ENCODE results near the gene SORCS1.

The SORCS1 gene

DNA sequence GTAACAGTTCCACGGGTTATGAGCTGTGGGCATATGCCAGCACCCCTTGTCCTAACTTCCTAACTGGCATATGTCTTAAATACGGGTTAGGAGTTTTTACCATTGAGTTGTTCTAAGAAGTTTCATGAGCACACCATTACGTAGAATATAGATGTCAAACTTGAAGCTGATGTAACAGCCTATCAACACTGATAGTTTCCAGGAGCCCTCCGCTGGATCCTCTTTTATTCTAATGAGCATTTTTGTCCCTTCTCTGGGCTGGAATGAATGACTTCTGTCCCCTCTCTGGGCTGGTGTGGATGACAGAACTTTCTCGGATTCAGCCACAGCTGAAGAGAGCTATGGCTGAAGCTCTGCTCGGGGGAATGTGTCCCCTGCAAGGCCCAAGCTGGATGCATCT lies 256.3 kb downstream of the SORCS1 start:
- no peak for DNase-seq (ENCODE audit: extremely low read depth in 1 of 2, low read depth in 1 of 2)

- DNase-seq (ENCODE audit: extremely low read depth in 1 of 2, low read depth in 1 of 2) = no peak
These were observed 260.3 kb downstream of the SORCS1 start for GRCh38 chr10:106904209-106904608.

GRCh38 chr10:106903180-106903579 lies 261.3 kb downstream of the SORCS1 start:
- no peak for DNase-seq (ENCODE audit: extremely low read depth in 1 of 2, low read depth in 1 of 2)

GRCh38 chr10:106900016-106900652 lies 264.4 kb downstream of the SORCS1 start:
- DNase-seq (ENCODE audit: extremely low read depth in 1 of 2, low read depth in 1 of 2) = no peak

GRCh38 chr10:106898446-106898845 lies 266.1 kb downstream of the SORCS1 start:
- no peak for DNase-seq (ENCODE audit: extremely low read depth in 1 of 2, low read depth in 1 of 2)

GRCh38 chr10:106897719-106898118 lies 266.8 kb downstream of the SORCS1 start:
- no peak for DNase-seq (ENCODE audit: extremely low read depth in 1 of 2, low read depth in 1 of 2)

- DNase-seq (ENCODE audit: extremely low read depth in 1 of 2, low read depth in 1 of 2) = no peak
These were observed 269.8 kb downstream of the SORCS1 start for GRCh38 chr10:106894692-106895091.

DNA sequence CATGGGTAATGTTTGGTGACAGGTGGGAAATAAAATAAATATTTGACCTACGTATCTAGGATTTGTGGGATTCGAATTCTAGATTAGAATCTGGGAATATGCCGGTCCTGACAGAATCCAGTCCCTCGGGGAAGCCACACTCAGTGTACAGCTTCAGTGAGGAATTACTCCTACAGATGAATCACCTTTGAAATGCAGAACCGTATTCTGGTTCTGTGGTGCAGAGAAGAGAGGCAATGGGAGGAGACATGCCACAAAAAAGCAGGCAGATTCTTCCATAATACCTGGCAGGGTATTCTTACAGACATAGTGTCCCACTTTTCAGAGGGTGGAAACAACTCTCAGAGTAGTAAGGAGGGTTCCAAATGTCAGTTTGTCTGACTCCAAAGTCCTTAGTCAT lies 286.9 kb downstream of the SORCS1 start:
- no peak for DNase-seq (ENCODE audit: extremely low read depth in 1 of 2, low read depth in 1 of 2)

DNA sequence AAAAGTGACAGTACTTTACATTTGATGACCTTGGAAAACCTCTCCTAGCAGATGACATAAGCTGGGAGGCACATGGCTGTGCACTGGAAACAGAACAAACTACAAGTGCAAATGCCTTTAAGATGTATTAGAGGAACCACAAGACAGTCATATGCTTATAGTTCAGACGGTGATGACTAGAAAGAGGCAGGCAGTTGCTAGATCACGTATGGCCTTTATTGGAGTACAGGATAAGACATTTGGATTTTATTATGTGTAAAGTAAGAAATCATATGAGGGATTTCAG lies 290.0 kb downstream of the SORCS1 start:
- no peak for DNase-seq (ENCODE audit: extremely low read depth in 1 of 2, low read depth in 1 of 2)

DNA sequence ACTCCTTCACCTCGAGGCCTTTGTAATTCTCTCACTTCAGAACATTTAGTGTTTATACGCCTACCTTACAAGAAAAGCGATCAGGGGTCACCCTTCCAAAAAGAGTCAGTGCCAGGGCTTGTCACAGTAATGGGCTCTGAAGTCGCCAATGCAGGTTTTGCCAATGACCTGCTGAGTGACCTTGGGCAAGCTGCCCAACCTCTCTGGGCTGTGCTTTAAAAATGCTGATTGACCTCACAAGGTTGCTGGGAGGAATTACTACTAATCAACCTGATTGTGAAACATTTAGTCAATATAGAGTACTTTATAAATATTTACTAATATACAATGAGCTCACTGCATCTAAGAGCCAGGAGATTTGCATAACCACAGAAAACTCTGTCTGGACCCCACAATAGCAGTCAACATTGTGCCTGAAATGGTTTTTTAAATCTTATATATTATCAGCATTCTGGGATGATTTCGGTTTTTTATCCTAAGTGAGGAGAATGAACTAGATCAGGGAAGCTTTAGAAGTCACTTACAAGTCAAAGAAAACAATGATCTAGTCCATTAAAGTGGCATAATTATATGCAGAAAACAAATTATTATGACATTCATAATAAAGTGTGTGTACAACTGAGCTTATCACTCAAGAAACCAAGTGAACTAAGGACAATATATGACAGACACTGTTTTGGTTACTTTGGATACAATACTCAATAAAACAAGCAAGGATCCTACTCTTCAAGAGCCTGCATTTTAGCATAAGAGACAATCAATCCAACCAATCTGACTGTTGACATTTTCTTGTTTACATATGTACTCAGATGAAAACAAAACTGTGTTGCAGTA lies 290.5 kb downstream of the SORCS1 start:
- DNase-seq (ENCODE audit: extremely low read depth in 1 of 2, low read depth in 1 of 2) = no peak

GRCh38 chr10:106872176-106872575 lies 292.3 kb downstream of the SORCS1 start:
- DNase-seq (ENCODE audit: extremely low read depth in 1 of 2, low read depth in 1 of 2) = no peak

- no peak for DNase-seq (ENCODE audit: extremely low read depth in 1 of 2, low read depth in 1 of 2)
These were observed 298.2 kb downstream of the SORCS1 start for GRCh38 chr10:106866244-106866845.

DNA sequence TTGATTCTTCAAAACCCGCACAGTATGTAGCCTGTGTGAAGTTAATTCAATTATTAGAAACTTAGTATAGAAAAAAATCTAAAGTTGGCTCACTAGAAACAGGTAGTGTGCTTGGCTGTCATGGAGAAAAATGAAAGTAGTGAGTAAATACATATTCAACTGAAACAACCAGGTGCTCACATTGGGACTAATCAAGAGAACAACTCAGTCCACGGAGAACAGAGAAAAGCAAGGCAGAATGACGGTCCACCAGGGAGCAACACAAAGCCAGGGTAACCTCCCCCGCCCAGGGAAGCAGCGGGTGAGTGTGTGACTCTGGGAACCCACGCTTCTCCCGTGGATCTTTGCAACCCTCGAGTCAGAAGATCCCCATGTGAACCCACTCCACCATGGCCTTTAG lies 300.5 kb downstream of the SORCS1 start:
- no peak for DNase-seq (ENCODE audit: extremely low read depth in 1 of 2, low read depth in 1 of 2)

DNA sequence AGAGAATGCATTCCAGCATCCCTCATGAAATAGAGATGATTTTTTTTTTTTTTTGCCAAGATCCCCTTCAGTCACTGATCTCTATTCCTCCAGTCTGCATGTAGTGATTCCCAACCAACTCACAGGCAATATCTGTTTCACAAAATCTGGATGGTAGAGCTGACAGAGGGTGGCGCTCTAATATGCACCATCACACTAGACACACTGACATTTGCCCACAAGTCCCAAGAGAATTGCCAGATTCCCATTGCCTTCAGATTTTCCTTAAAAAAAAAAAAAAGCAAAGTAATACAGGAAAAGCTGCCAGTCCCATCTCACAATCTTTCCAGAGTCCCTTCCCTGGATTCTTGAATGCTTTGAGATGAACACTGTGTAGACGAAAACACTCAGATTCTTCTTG lies 301.0 kb downstream of the SORCS1 start:
- DNase-seq (ENCODE audit: extremely low read depth in 1 of 2, low read depth in 1 of 2) = no peak

- no peak for DNase-seq (ENCODE audit: extremely low read depth in 1 of 2, low read depth in 1 of 2)
These were observed 304.4 kb downstream of the SORCS1 start for GRCh38 chr10:106859892-106860652.

- no peak for DNase-seq (ENCODE audit: extremely low read depth in 1 of 2, low read depth in 1 of 2)
These were observed 306.8 kb downstream of the SORCS1 start for GRCh38 chr10:106857728-106858127.

GRCh38 chr10:106857213-106857612 lies 307.3 kb downstream of the SORCS1 start:
- no peak for DNase-seq (ENCODE audit: extremely low read depth in 1 of 2, low read depth in 1 of 2)

DNA sequence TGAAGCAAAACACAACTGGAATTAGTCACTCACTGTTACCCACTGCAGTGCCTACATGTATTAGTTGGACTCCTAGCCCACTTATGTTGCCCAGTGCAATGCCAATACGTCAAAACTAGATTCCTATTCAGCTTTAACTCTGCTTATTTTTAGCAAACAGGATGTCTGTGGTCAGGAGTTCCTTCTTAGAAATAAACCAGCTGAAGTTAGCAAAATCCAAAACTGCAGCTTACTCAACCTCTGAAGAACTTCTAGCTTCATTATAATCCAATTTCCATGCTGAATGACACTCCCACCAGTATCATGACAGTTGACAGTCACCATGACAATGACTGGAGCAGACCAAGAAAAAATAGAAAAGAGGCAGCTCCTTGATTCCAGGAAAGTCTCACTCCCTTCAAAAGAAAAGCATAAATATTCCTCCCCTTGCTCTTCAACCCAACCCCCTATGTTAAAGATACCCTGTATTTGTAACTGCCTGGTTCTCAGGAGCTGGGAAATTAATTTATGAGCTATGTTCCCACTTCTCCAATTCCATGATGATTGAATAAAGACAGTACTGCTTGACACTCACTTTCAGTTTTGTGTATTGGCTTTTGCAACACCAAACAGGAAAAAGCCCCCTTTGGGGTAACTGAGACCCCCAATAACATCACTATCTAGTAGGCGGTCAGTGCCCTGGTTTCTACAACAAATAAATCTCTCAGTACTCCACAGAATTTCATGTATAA lies 327.4 kb downstream of the SORCS1 start:
- DNase-seq (ENCODE audit: extremely low read depth in 1 of 2, low read depth in 1 of 2) = no peak

DNA sequence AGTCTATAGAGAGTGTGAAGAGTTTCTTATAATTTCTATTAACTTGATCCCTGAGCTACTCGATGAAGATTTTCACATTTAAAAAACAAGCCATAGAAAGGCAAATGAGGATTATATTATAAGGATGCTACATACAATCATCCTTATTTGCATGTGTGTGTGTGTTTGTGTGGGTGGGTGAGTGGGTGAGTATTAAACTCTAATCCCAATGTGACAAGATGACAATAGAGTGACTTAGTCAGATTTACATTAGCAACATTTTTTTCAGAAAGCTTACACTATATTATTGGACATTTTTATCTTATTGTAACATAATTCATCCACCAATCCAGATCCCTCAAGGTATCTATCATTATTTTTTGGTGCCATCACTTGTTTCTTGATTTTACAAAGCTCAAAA lies 331.7 kb downstream of the SORCS1 start:
- DNase-seq (ENCODE audit: extremely low read depth in 1 of 2, low read depth in 1 of 2) = no peak

- DNase-seq (ENCODE audit: extremely low read depth in 1 of 2, low read depth in 1 of 2) = no peak
These were observed 334.0 kb downstream of the SORCS1 start for GRCh38 chr10:106830471-106830870.

- DNase-seq (ENCODE audit: extremely low read depth in 1 of 2, low read depth in 1 of 2) = no peak
These were observed 334.5 kb downstream of the SORCS1 start for GRCh38 chr10:106830006-106830405.

Measured in stimulated activated CD8-positive, alpha-beta memory T cell treated with anti-CD3 and anti-CD28 coated beads, Interleukin-7, amount 100 ng/mL, for 48 hours (primary cell).